GM21737 (cell line): ENCODE data around the gene FAM9C.

Source experiments
- ATAC-seq: cut with Tn5 transposase; IDR thresholded peaks from one replicate; pipeline ENCODE4 v1.9.1; 2021; ENCODE audit warnings: mild to moderate bottlenecking, moderate library complexity; ENCODE audit not compliant: unreplicated experiment

FAM9C gene

GRCh38 chrX:13008851-13009250, 35.6 kb downstream of the FAM9C start:
- ATAC-seq: no peak

GRCh38 chrX:13008189-13008533, 36.3 kb downstream of the FAM9C start:
- no peak for ATAC-seq

GRCh38 chrX:13007519-13008188, 36.8 kb downstream of the FAM9C start:
- no peak for ATAC-seq

- no peak for ATAC-seq
These were observed 38.6 kb downstream of the FAM9C start for GRCh38 chrX:13005661-13006473.

- ATAC-seq: no peak
These were observed 42.3 kb downstream of the FAM9C start for GRCh38 chrX:13001961-13002671.

- no peak for ATAC-seq
These were observed 43.3 kb downstream of the FAM9C start for GRCh38 chrX:13001097-13001496.

- no peak for ATAC-seq
These were observed 44.1 kb downstream of the FAM9C start for GRCh38 chrX:13000301-13000811.

GRCh38 chrX:12999422-12999821, 45.0 kb downstream of the FAM9C start:
- no peak for ATAC-seq

GRCh38 chrX:12997906-12998687, 46.3 kb downstream of the FAM9C start:
- no peak for ATAC-seq

GRCh38 chrX:12996934-12997435, 47.4 kb downstream of the FAM9C start:
- no peak for ATAC-seq

- ATAC-seq: no peak
These were observed 50.1 kb downstream of the FAM9C start for GRCh38 chrX:12994321-12994720.

GRCh38 chrX:12993826-12994225, 50.6 kb downstream of the FAM9C start:
- no peak for ATAC-seq

- no peak for ATAC-seq
These were observed 51.8 kb downstream of the FAM9C start for GRCh38 chrX:12992544-12993118.

GRCh38 chrX:12991575-12991974, 52.8 kb downstream of the FAM9C start:
- no peak for ATAC-seq

GRCh38 chrX:12989461-12989860, 55.0 kb downstream of the FAM9C start:
- no peak for ATAC-seq

GRCh38 chrX:12988797-12989196, 55.6 kb downstream of the FAM9C start:
- ATAC-seq: no peak

GRCh38 chrX:12987900-12988594, 56.4 kb downstream of the FAM9C start:
- ATAC-seq: no peak

- ATAC-seq: no peak
These were observed 57.1 kb downstream of the FAM9C start for GRCh38 chrX:12987340-12987739.

GRCh38 chrX:12986886-12987285, 57.5 kb downstream of the FAM9C start:
- no peak for ATAC-seq
